HUES64 (cell line): ENCODE measurements around the gene INO80.

Source experiments
- H3K27ac ChIP-seq: 2 replicates; pipeline ENCODE4 v1.7.0; 2013; ENCODE audit warnings: low read depth, low read length, inconsistent platforms
- H3K27me3 ChIP-seq: 2 replicates; pipeline ENCODE4 v1.6.1; 2013; ENCODE audit warnings: mild to moderate bottlenecking, low read length; ENCODE audit not compliant: insufficient read depth
- H3K36me3 ChIP-seq: 2 replicates; pipeline ENCODE4 v1.6.1; 2013; ENCODE audit warnings: mild to moderate bottlenecking, low read length; ENCODE audit not compliant: insufficient read depth
- H3K4me1 ChIP-seq: 2 replicates; pipeline ENCODE4 v1.6.1; 2013; ENCODE audit warnings: mild to moderate bottlenecking, low read length, moderate library complexity; ENCODE audit not compliant: insufficient read depth
- H3K4me3 ChIP-seq: 2 replicates; pipeline ENCODE4 v1.5.1; 2013; ENCODE audit warnings: mild to moderate bottlenecking, low read length, moderate library complexity
- H3K9ac ChIP-seq: 2 replicates; pipeline ENCODE4 v1.6.1; 2013; ENCODE audit warnings: mild to moderate bottlenecking, low read depth, low read length
- H3K9me3 ChIP-seq: 2 replicates; pipeline ENCODE4 v1.6.1; 2013; ENCODE audit warnings: low read depth, low read length; ENCODE audit not compliant: insufficient read depth
- WGBS: fragments of 150-250, 120-280 bp; methylation state at CpG from one replicate; pipeline ENCODE4 v1.1.7; 2013; ENCODE audit warnings: missing lambda C conversion rate; 5-methylcytosine and 5-hydroxymethylcytosine counted together

Gene INO80

DNA sequence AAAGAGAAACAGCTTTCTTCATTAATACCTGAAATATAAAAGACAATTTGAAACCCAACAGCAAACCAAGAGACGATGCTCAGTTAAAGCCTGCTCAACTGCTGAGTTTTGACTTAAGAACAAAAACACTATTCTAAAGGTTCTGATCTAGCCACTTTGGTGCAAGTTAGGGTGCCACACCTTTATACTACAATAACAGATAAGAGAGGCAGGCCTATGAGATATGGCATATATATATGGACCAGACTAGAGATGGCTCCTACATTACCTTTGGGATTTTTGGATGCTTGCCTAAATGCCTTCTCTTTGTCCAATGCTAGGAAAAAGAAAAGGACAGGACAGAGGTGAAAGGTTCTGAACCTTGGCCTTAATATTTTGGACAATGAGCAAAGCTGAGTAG lies 68.6 kb downstream of the INO80 start:
- Histone ChIP-seq H3K27me3 (no peaks in the 10 kb centered on the region), H3K9me3 (no peaks in the 10 kb centered on the region), H3K36me3 (peaks cover 96% of the 10 kb centered on the region), H3K4me1 (no peaks in the 10 kb centered on the region), H3K9ac (no peak overlapping the region), H3K27ac (no peak overlapping the region), H3K4me3 (no peak overlapping the region)
- WGBS = 95% methylated on average over 1 of the region's 1 CpG

DNA sequence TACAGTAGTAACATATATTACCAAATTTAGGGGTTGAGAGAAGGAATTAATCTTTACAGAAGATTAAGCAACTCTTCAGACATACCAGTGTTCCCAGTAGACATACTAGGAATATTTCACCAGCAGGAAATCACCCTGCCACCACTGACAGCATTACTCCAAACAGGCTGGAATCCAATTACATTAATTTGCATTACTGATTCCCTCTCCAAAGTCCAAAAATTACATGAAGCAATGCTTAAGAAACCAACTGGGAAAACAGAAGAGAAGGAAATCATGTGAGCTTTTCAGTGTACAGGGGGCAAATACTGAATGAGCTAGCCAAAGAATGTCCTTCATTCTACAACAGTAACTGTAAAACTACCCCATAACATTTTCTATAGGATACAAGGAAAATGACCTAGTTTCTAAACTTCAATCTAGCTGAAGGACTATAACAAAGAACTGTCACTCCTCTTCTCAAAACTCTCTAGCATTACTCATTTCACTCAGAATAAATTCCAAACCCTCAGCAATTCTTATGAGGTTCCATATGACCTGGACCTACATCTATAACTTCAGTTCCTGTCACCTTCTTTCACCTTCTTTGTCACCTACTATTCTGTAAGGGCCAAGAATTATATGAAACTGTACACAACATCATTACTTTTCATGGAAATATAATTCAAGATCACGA lies 72.7 kb downstream of the INO80 start:
- Histone ChIP-seq H3K36me3 (peaks cover 98% of the 10 kb centered on the region), H3K27me3 (no peaks in the 10 kb centered on the region), H3K9me3 (no peaks in the 10 kb centered on the region), H3K4me3 (no peak overlapping the region), H3K9ac (no peak overlapping the region), H3K27ac (no peak overlapping the region), H3K4me1 (no peaks in the 10 kb centered on the region)
- no CpG with 5 or more reads among the region's 1 CpG for WGBS

DNA sequence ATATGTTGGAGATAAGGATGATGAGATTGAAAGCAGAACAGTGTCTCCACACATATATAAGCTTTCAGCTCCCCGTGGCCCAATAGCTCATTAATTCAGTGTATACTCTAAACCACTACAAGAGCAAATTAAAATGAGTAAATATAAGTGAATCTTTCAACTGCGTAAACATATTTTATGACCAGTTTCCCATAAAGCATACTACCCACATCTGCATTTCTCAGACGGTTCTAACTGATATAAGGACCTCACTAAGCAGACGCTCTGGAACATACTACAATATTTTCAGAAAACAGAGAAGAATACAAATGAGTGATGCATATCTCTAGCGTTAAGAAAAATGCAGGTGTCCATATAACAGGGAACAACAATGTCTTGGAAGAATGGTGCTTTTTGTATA lies 73.2 kb downstream of the INO80 start:
- WGBS = over 99% methylated on average over 4 of the region's 5 CpGs
- Histone ChIP-seq H3K9ac (no peak overlapping the region), H3K4me3 (no peak overlapping the region), H3K9me3 (no peaks in the 10 kb centered on the region), H3K4me1 (no peaks in the 10 kb centered on the region), H3K27me3 (no peaks in the 10 kb centered on the region), H3K27ac (no peak overlapping the region), H3K36me3 (peaks cover 92% of the 10 kb centered on the region)

DNA sequence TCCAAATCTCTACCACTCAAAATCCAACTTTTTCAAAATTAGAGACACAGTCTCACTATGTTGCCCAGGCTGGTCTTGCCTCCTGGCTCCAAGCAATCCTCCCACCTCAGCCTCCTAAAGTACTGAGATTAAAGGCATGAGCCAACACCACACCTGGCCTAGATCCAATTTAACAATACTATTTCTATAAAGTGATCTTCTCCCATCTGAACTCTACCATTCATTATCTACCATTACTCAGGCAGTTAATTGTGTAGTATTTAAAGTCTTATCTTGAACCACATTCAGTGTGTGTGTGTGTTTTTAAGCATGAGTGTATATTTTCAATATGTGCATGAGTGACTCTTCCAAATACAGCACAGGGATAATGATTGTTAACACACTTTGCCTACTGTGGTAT lies 77.0 kb downstream of the INO80 start:
- Histone ChIP-seq H3K9ac (no peak overlapping the region), H3K36me3 (peaks cover 64% of the 10 kb centered on the region), H3K4me3 (no peak overlapping the region), H3K9me3 (no peaks in the 10 kb centered on the region), H3K27ac (no peak overlapping the region), H3K4me1 (no peaks in the 10 kb centered on the region), H3K27me3 (no peaks in the 10 kb centered on the region)

DNA sequence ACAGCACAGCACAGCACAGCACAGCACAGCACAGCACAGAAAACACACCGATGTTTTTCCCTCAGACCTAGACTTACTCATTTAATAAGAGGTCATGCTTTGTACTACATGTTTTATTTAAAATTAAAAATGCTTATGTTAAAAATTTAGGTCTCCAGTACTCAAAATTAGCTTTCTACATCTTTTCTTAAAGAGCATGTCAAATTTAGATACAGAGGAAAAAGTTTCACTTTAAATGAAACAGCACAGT lies 84.1 kb downstream of the INO80 start:
- H3K9me3 ChIP-seq = no peaks in the 10 kb centered on the region
- no peak overlapping the region for H3K4me3 ChIP-seq
- H3K9ac ChIP-seq = no peak overlapping the region
- peaks cover 33% of the 10 kb centered on the region for H3K36me3 ChIP-seq
- no CpG with 5 or more reads among the region's 1 CpG for WGBS
- no peaks in the 10 kb centered on the region for H3K4me1 ChIP-seq
- no peaks in the 10 kb centered on the region for H3K27me3 ChIP-seq
- H3K27ac ChIP-seq = no peak overlapping the region; the same call in 1 of the 2 replicates

DNA sequence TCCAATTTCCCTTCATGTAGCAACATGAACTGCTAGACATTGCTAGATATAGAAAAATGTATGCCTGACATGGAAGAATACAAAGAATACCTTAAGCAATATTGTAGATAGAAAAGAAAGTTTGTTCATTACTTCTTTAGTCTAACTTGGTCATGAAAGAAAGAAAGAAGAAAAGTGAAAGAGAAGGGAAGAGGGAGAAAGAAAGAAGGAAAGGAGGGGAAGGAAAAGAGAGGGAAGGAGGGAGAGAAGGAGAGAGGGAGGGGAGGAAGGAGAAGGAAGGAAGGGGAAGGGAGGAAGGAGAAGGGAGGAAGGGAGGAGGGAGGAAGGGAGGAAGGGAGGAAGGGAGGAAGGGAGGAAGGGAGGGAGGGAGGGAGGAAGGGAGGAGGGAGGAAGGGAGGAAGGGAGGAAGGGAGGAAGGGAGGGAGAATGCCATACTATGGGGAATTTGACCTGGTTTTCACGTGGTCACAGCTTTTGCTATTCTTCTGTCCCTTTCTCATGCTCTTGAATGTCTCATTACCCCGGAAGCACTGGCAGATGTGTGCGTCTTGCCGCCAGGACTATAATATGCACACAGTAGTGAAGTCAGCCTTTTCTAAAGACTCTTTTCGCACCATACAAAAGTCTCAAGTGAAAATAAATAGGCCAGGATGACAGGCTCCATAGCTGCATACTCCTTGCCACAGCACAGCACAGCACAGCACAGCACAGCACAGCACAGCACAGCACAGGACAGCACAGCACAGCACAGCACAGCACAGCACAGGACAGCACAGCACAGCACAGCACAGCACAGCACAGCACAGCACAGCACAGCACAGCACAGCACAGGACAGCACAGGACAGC lies 84.6 kb downstream of the INO80 start:
- Histone ChIP-seq H3K4me3 (no peak overlapping the region), H3K27ac (no peak overlapping the region), H3K36me3 (peaks cover 39% of the 10 kb centered on the region), H3K9me3 (no peaks in the 10 kb centered on the region), H3K27me3 (no peaks in the 10 kb centered on the region), H3K4me1 (no peaks in the 10 kb centered on the region), H3K9ac (no peak overlapping the region)
- 88% methylated on average over 5 of the region's 5 CpGs for WGBS

DNA sequence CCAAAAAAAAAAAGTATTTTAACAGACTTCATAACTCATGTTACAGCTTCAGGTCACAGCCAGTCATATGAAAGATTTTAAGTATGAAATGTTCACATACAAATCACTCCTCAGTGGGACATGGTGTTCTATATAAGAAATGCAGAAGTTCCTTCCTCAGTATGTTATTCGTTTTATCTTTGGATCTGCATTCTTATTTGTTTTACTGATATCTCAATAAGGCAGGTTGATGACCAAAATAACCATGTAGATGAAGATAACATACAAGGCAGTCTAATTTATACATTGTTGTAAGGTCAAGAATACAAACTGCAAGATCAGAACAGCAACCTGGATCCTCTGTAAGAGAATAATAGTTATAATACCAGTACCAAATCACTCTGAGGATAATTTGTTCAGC lies 87.2 kb downstream of the INO80 start:
- H3K9ac ChIP-seq = no peak overlapping the region
- WGBS = no CpG with 5 or more reads among the region's 1 CpG
- no peak overlapping the region for H3K27ac ChIP-seq
- H3K4me3 ChIP-seq = no peak overlapping the region
- no peaks in the 10 kb centered on the region for H3K9me3 ChIP-seq
- no peaks in the 10 kb centered on the region for H3K27me3 ChIP-seq
- peaks cover 54% of the 10 kb centered on the region for H3K36me3 ChIP-seq
- H3K4me1 ChIP-seq = no peaks in the 10 kb centered on the region

DNA sequence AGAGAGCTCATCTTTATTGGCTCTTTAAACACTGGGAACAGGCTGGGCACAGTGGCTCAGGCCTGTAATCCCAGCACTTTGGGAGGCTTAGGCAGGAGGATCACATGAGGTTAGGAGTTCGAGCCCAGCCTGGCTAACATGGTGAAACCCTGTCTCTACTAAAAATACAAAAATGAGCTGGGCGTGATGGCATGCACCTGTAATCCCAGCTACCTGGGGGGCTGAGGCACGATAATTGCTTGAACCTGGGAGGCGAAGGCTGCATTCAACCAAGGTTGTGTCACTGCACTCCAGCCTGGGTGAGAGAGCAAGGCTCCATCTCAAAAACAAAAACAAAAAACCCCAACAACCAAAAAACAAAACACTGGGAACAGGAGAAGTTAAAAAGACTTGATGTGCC lies 90.7 kb downstream of the INO80 start:
- no peaks in the 10 kb centered on the region for H3K9me3 ChIP-seq
- whole genome bisulfite sequencing = 91% methylated on average over 4 of the region's 4 CpGs
- no peaks in the 10 kb centered on the region for H3K27me3 ChIP-seq
- H3K27ac ChIP-seq = no peak overlapping the region
- no peaks in the 10 kb centered on the region for H3K4me1 ChIP-seq
- H3K9ac ChIP-seq = no peak overlapping the region
- H3K36me3 ChIP-seq = peaks cover 66% of the 10 kb centered on the region
- H3K4me3 ChIP-seq = no peak overlapping the region

DNA sequence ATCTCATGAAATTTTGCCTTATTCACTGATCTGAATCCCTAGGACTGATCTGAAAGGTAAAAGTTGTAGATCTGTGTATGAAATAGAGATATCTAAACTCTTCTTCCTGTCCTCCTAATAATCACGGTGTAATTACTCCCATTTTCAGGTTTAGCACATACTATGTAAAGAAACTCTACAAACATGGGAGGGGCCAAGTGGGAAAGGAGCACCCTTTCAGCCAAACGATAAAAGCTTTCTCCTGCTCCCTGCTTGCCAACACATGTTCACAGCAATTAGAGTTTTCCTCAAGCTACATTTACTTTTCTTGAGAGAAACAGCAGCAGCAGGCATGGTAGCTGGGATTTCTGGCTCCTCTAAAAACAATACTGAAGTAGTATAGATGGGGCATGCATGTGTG lies 91.2 kb downstream of the INO80 start:
- no peaks in the 10 kb centered on the region for H3K4me1 ChIP-seq
- H3K9ac ChIP-seq = no peak overlapping the region
- H3K9me3 ChIP-seq = no peaks in the 10 kb centered on the region
- H3K36me3 ChIP-seq = peaks cover 69% of the 10 kb centered on the region
- no peak overlapping the region for H3K4me3 ChIP-seq
- WGBS = 87% methylated on average over 2 of the region's 2 CpGs
- H3K27ac ChIP-seq = no peak overlapping the region
- no peaks in the 10 kb centered on the region for H3K27me3 ChIP-seq

DNA sequence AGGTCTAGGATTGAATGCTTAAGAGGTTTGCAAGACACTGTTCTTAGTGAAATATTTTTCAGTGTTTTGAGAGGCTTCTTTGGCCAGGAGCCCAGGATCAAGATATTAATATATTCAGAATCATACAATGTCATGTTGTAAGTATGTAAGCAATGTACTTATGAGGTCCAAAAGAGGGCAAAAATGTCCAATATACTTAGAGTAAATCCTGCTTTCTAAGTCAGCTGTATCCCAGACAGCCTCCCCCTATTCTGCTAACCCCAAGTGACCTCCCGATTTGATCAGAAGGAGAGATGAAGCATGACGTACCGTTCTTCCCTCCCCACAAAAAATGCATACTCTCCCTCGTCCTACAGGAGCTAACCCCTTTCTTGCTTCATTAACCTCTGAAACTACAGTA lies 91.9 kb downstream of the INO80 start:
- WGBS = 94% methylated on average over 4 of the region's 4 CpGs
- peaks cover 70% of the 10 kb centered on the region for H3K36me3 ChIP-seq
- no peaks in the 10 kb centered on the region for H3K9me3 ChIP-seq
- no peaks in the 10 kb centered on the region for H3K27me3 ChIP-seq
- no peak overlapping the region for H3K4me3 ChIP-seq
- no peak overlapping the region for H3K27ac ChIP-seq
- no peak overlapping the region for H3K9ac ChIP-seq
- no peaks in the 10 kb centered on the region for H3K4me1 ChIP-seq

DNA sequence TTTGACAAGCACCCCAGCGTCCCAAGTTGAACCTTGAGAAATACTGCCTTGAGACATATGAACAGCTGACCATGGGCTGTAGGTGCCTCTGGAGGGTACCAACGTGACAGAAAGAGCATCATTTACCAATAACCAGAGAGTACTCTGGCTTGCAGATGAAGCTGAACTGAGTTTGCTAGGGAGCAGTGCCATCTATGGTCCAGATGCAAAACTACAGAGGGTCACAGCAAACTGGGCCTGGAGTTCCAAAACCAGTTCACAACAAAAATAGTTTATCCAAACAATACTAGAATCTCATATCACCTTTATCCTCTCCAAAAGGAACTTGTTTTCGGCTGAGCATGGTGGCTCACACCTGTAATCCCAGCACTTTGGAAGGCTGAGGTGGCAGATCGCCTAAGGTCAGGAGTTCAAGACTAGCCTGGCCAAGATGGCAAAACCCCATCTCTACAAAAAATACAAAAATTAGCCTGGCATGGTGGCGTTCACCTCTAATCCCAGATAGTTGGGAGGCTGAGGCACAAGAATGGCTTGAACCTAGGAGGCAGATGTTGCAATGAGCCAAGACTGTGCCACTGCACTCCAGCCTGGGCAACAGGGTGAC lies 93.5 kb downstream of the INO80 start:
- Histone ChIP-seq H3K4me3 (no peak overlapping the region), H3K9ac (no peak overlapping the region), H3K9me3 (no peaks in the 10 kb centered on the region), H3K4me1 (no peaks in the 10 kb centered on the region), H3K27me3 (no peaks in the 10 kb centered on the region), H3K36me3 (peaks cover 75% of the 10 kb centered on the region), H3K27ac (no peak overlapping the region)
- 81% methylated on average over 5 of the region's 5 CpGs for WGBS
